GM12874 (cell line): Measurements from ENCODE around the gene NFIB.

Experiments used
- CTCF ChIP-seq: IDR thresholded peaks from 2 replicates; pipeline ENCODE4 v1.5.1; 2011; ENCODE audit warnings: low read depth, mild to moderate bottlenecking, control low read depth, low read length, moderate library complexity; ENCODE audit not compliant: insufficient read depth

The NFIB gene

GRCh38 chr9:14086495-14086894, 227.4 kb downstream of the NFIB start:
- TF ChIP-seq CTCF: no peak

- TF ChIP-seq CTCF: no peak
Measured at GRCh38 chr9:14085810-14086209, 228.1 kb downstream of the NFIB start.

- TF ChIP-seq CTCF: no peak
Measured at GRCh38 chr9:14084867-14085266, 229.1 kb downstream of the NFIB start.

GRCh38 chr9:14083366-14083765, 230.6 kb downstream of the NFIB start:
- TF ChIP-seq CTCF: no peak

GRCh38 chr9:14082732-14083131, 231.2 kb downstream of the NFIB start:
- TF ChIP-seq CTCF: no peak

GRCh38 chr9:14081745-14082144, 232.2 kb downstream of the NFIB start:
- TF ChIP-seq CTCF: no peak

- TF ChIP-seq CTCF: no peak
Measured at GRCh38 chr9:14080959-14081542, 232.9 kb downstream of the NFIB start.
